ENCODE results near the gene JAKMIP1.

Gene JAKMIP1

GRCh38 chr4:5984843-5985242 lies 215.5 kb downstream of the JAKMIP1 start:
- H3K9ac ChIP-seq (ENCODE audit: insufficient read length, low read depth), result no peak overlapping the region
- no peak overlapping the region for H3K4me3 ChIP-seq (ENCODE audit: insufficient read length, low read depth)
- no peaks in the 10 kb centered on the region for H3K36me3 ChIP-seq (ENCODE audit: insufficient read depth, insufficient read length, low read length)
- H3K4me1 ChIP-seq (ENCODE audit: insufficient read depth, insufficient read length), result peaks cover 2% of the 10 kb centered on the region
- H3K9me3 ChIP-seq (ENCODE audit: insufficient read depth, low read length), result peaks cover 22% of the 10 kb centered on the region
- DNase-seq (ENCODE audit: low read depth, low spot score), result no peak
- no peak for TF ChIP-seq ZNF274 (IDR thresholded peaks at IDR 0.05; ENCODE audit: low read depth, low read length)
- TF ChIP-seq SUZ12 (IDR thresholded peaks at IDR 0.05; ENCODE audit: extremely low read depth, insufficient read depth, insufficient read length), result no peak
- TF ChIP-seq YY1 (IDR thresholded peaks at IDR 0.05; ENCODE audit: insufficient read depth, insufficient read length), result no peak
- H3K27me3 ChIP-seq (ENCODE audit: insufficient read depth, insufficient read length), result peaks cover 9% of the 10 kb centered on the region

- no peak overlapping the region for H3K4me3 ChIP-seq (ENCODE audit: insufficient read length, low read depth)
- H3K36me3 ChIP-seq (ENCODE audit: insufficient read depth, insufficient read length, low read length), result no peaks in the 10 kb centered on the region
- DNase-seq (ENCODE audit: low read depth, low spot score), result no peak
- peaks cover 2% of the 10 kb centered on the region for H3K4me1 ChIP-seq (ENCODE audit: insufficient read depth, insufficient read length)
- TF ChIP-seq ZNF274 (IDR thresholded peaks at IDR 0.05; ENCODE audit: low read depth, low read length) (no peak), SUZ12 (IDR thresholded peaks at IDR 0.05; ENCODE audit: extremely low read depth, insufficient read depth, insufficient read length) (no peak), YY1 (IDR thresholded peaks at IDR 0.05; ENCODE audit: insufficient read depth, insufficient read length) (no peak)
- no peaks in the 10 kb centered on the region for H3K27me3 ChIP-seq (ENCODE audit: insufficient read depth, insufficient read length)
- H3K9ac ChIP-seq (ENCODE audit: insufficient read length, low read depth), result no peak overlapping the region
- peaks cover 22% of the 10 kb centered on the region for H3K9me3 ChIP-seq (ENCODE audit: insufficient read depth, low read length)
Observed at GRCh38 chr4:5982156-5982973, 218.0 kb downstream of the JAKMIP1 start.

GRCh38 chr4:5980436-5981155 lies 219.8 kb downstream of the JAKMIP1 start:
- Histone ChIP-seq H3K9ac (ENCODE audit: insufficient read length, low read depth) (no peak overlapping the region), H3K27me3 (ENCODE audit: insufficient read depth, insufficient read length) (no peaks in the 10 kb centered on the region), H3K4me1 (ENCODE audit: insufficient read depth, insufficient read length) (peaks cover 2% of the 10 kb centered on the region), H3K4me3 (ENCODE audit: insufficient read length, low read depth) (no peak overlapping the region), H3K9me3 (ENCODE audit: insufficient read depth, low read length) (peaks cover 22% of the 10 kb centered on the region), H3K36me3 (ENCODE audit: insufficient read depth, insufficient read length, low read length) (no peaks in the 10 kb centered on the region)
- DNase-seq (ENCODE audit: low read depth, low spot score), result no peak
- TF ChIP-seq ZNF274 (IDR thresholded peaks at IDR 0.05; ENCODE audit: low read depth, low read length), result no peak
- no peak for TF ChIP-seq SUZ12 (IDR thresholded peaks at IDR 0.05; ENCODE audit: extremely low read depth, insufficient read depth, insufficient read length)
- TF ChIP-seq YY1 (IDR thresholded peaks at IDR 0.05; ENCODE audit: insufficient read depth, insufficient read length), result no peak

- DNase-seq (ENCODE audit: low read depth, low spot score), result peak; percentile 51
- peaks cover 2% of the 10 kb centered on the region for H3K4me1 ChIP-seq (ENCODE audit: insufficient read depth, insufficient read length)
- peaks cover 19% of the 10 kb centered on the region for H3K9me3 ChIP-seq (ENCODE audit: insufficient read depth, low read length)
- TF ChIP-seq SUZ12 (IDR thresholded peaks at IDR 0.05; ENCODE audit: extremely low read depth, insufficient read depth, insufficient read length) (no peak), ZNF274 (IDR thresholded peaks at IDR 0.05; ENCODE audit: low read depth, low read length) (no peak), YY1 (IDR thresholded peaks at IDR 0.05; ENCODE audit: insufficient read depth, insufficient read length) (no peak)
- H3K27me3 ChIP-seq (ENCODE audit: insufficient read depth, insufficient read length), result no peaks in the 10 kb centered on the region
- H3K36me3 ChIP-seq (ENCODE audit: insufficient read depth, insufficient read length, low read length), result no peaks in the 10 kb centered on the region
- H3K9ac ChIP-seq (ENCODE audit: insufficient read length, low read depth), result no peak overlapping the region
- H3K4me3 ChIP-seq (ENCODE audit: insufficient read length, low read depth), result no peak overlapping the region
Observed at GRCh38 chr4:5979981-5980380, 220.4 kb downstream of the JAKMIP1 start.

- no peak for DNase-seq (ENCODE audit: low read depth, low spot score)
- no peaks in the 10 kb centered on the region for H3K9me3 ChIP-seq (ENCODE audit: insufficient read depth, low read length)
- H3K9ac ChIP-seq (ENCODE audit: insufficient read length, low read depth), result no peak overlapping the region
- no peak overlapping the region for H3K4me3 ChIP-seq (ENCODE audit: insufficient read length, low read depth)
- no peaks in the 10 kb centered on the region for H3K36me3 ChIP-seq (ENCODE audit: insufficient read depth, insufficient read length, low read length)
- no peaks in the 10 kb centered on the region for H3K27me3 ChIP-seq (ENCODE audit: insufficient read depth, insufficient read length)
- TF ChIP-seq YY1 (IDR thresholded peaks at IDR 0.05; ENCODE audit: insufficient read depth, insufficient read length), result no peak
- no peak for TF ChIP-seq ZNF274 (IDR thresholded peaks at IDR 0.05; ENCODE audit: low read depth, low read length)
- TF ChIP-seq SUZ12 (IDR thresholded peaks at IDR 0.05; ENCODE audit: extremely low read depth, insufficient read depth, insufficient read length), result no peak
- H3K4me1 ChIP-seq (ENCODE audit: insufficient read depth, insufficient read length), result peaks cover 2% of the 10 kb centered on the region
Observed at GRCh38 chr4:5976921-5977320, 223.4 kb downstream of the JAKMIP1 start.

- no peak for DNase-seq (ENCODE audit: low read depth, low spot score)
- H3K4me3 ChIP-seq (ENCODE audit: insufficient read length, low read depth), result no peak overlapping the region
- H3K9me3 ChIP-seq (ENCODE audit: insufficient read depth, low read length), result no peaks in the 10 kb centered on the region
- no peaks in the 10 kb centered on the region for H3K36me3 ChIP-seq (ENCODE audit: insufficient read depth, insufficient read length, low read length)
- TF ChIP-seq ZNF274 (IDR thresholded peaks at IDR 0.05; ENCODE audit: low read depth, low read length), result no peak
- TF ChIP-seq YY1 (IDR thresholded peaks at IDR 0.05; ENCODE audit: insufficient read depth, insufficient read length), result no peak
- TF ChIP-seq SUZ12 (IDR thresholded peaks at IDR 0.05; ENCODE audit: extremely low read depth, insufficient read depth, insufficient read length), result no peak
- no peak overlapping the region for H3K9ac ChIP-seq (ENCODE audit: insufficient read length, low read depth)
- no peaks in the 10 kb centered on the region for H3K27me3 ChIP-seq (ENCODE audit: insufficient read depth, insufficient read length)
- peaks cover 2% of the 10 kb centered on the region for H3K4me1 ChIP-seq (ENCODE audit: insufficient read depth, insufficient read length)
Observed at GRCh38 chr4:5976431-5976830, 223.9 kb downstream of the JAKMIP1 start.

All from NT2/D1 (cell line).